ENCODE measurements around the gene OTULINL. TPM values are rescaled to one million over a fixed set of nuclear protein-coding genes. Genes with fewer than 3 reads are reported as not detected.

Gene OTULINL
- total and polyA plus RNA-seq, 3 experiments from 2014 or later, result 15.4 to 24.5 (median 19.6) TPM

Other genes starting within 250 kb of the OTULINL start
- 10 to 100 TPM; 86.2 to 87.6 TPM for gene OTULIN, start 82.9 kb downstream of the OTULINL start, total RNA-seq
- 28.1 TPM for gene OTULIN, start 82.9 kb downstream of the OTULINL start, polyA plus RNA-seq